ENCODE measurements around the gene NAIF1. TPM values are rescaled to one million over a fixed set of nuclear protein-coding genes. Genes with fewer than 3 reads are reported as not detected.
A peak's percentile ranks its signal among the peaks of the same experiment; 100 is the strongest.

The NAIF1 gene
- total RNA-seq, 1 donor from 2014 or later: 6.2 TPM

- no peak for DNase-seq
- H3K9me3 Mint-ChIP-seq (ENCODE audit: unreplicated experiment): peaks cover 11% of the 10 kb centered on the region
- no peak for TF ChIP-seq CTCF (IDR thresholded peaks at IDR 0.05; ENCODE audit: partially characterized antibody, unreplicated experiment)
- H3K27ac Mint-ChIP-seq (ENCODE audit: unreplicated experiment): no peak overlapping the region
- H3K4me1 Mint-ChIP-seq (ENCODE audit: low read depth, unreplicated experiment): peaks cover 48% of the 10 kb centered on the region
- peaks cover 9% of the 10 kb centered on the region for H3K27me3 Mint-ChIP-seq (ENCODE audit: unreplicated experiment)
- H3K4me3 Mint-ChIP-seq (ENCODE audit: unreplicated experiment): no peak overlapping the region
- no peaks in the 10 kb centered on the region for H3K36me3 Mint-ChIP-seq (ENCODE audit: unreplicated experiment)
Measured at GRCh38 chr9:128104171-128104618, 37.1 kb upstream of the NAIF1 start.

DNA sequence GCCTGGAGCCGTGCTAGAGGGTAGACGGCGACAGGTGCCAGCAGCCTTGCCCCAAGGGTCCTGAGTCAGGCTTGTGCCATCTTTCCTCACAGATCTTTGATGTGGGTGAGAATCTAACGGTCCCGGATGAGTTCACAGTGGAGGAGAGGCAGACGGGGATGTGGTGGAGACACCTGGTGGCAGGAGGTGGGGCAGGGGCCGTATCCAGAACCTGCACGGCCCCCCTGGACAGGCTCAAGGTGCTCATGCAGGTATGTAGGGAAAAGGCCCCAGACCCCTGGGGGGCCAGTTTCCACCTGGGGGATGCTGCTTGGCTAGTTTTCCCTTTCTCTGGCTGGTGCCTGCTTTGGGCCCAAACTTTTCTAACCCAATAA, 36.5 kb upstream of the NAIF1 start:
- TF ChIP-seq CTCF (IDR thresholded peaks at IDR 0.05; ENCODE audit: partially characterized antibody, unreplicated experiment): no peak
- H3K27ac Mint-ChIP-seq (ENCODE audit: unreplicated experiment): no peak overlapping the region
- no peaks in the 10 kb centered on the region for H3K36me3 Mint-ChIP-seq (ENCODE audit: unreplicated experiment)
- no peak for DNase-seq
- H3K9me3 Mint-ChIP-seq (ENCODE audit: unreplicated experiment): peaks cover 13% of the 10 kb centered on the region
- peaks cover 11% of the 10 kb centered on the region for H3K27me3 Mint-ChIP-seq (ENCODE audit: unreplicated experiment)
- no peak overlapping the region for H3K4me3 Mint-ChIP-seq (ENCODE audit: unreplicated experiment)
- H3K4me1 Mint-ChIP-seq (ENCODE audit: low read depth, unreplicated experiment): peaks cover 48% of the 10 kb centered on the region

DNA sequence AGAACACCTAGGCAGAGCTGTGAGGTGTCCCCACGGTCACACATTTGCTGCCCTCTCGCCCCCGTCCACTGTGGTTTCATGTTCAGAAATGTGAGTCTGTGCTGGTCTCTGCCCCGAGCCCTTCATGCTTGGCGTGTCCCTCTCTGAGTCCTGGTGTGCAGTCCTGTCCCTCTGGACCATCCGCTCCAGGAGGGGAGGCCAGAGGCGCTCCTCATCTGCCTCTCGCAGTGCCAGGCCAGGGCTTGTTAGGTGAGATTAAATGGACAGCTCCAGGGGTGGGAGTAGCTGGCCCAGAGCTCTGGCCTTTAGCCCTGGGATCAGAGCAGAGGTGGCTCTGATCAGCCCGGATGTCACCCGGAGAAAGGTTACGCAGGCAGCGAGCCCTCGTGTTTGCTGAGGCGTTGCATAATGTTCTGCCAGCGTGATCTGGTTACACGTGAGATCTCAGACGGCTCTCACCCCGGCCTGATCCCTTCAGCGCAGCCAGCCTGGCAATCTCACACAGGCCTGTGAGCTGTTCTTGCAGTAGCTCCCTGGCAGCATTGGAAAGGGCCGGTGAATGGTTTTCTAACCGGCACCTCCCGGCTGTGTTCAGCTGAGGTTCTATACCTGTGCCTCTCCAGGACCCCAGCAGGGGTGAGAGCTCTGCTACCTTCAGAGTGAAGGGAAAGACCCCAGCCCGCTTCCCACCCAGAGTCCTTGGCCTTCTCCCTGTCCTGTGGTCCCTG, 35.9 kb upstream of the NAIF1 start:
- DNase-seq: no peak
- no peak for TF ChIP-seq CTCF (IDR thresholded peaks at IDR 0.05; ENCODE audit: partially characterized antibody, unreplicated experiment)
- no peaks in the 10 kb centered on the region for H3K36me3 Mint-ChIP-seq (ENCODE audit: unreplicated experiment)
- H3K9me3 Mint-ChIP-seq (ENCODE audit: unreplicated experiment): peaks cover 14% of the 10 kb centered on the region
- H3K27me3 Mint-ChIP-seq (ENCODE audit: unreplicated experiment): peaks cover 13% of the 10 kb centered on the region
- peak overlapping the region; percentile 29 for H3K27ac Mint-ChIP-seq (ENCODE audit: unreplicated experiment)
- H3K4me1 Mint-ChIP-seq (ENCODE audit: low read depth, unreplicated experiment): peaks cover 50% of the 10 kb centered on the region
- H3K4me3 Mint-ChIP-seq (ENCODE audit: unreplicated experiment): no peak overlapping the region

GRCh38 chr9:128102196-128102595, 35.1 kb upstream of the NAIF1 start:
- peaks cover 47% of the 10 kb centered on the region for H3K4me1 Mint-ChIP-seq (ENCODE audit: low read depth, unreplicated experiment)
- peaks cover 10% of the 10 kb centered on the region for H3K27me3 Mint-ChIP-seq (ENCODE audit: unreplicated experiment)
- H3K9me3 Mint-ChIP-seq (ENCODE audit: unreplicated experiment): peaks cover 14% of the 10 kb centered on the region
- no peaks in the 10 kb centered on the region for H3K36me3 Mint-ChIP-seq (ENCODE audit: unreplicated experiment)
- H3K27ac Mint-ChIP-seq (ENCODE audit: unreplicated experiment): peak overlapping the region; percentile 78
- TF ChIP-seq CTCF (IDR thresholded peaks at IDR 0.05; ENCODE audit: partially characterized antibody, unreplicated experiment): no peak
- H3K4me3 Mint-ChIP-seq (ENCODE audit: unreplicated experiment): peak overlapping the region; percentile 77
- no peak for DNase-seq

- DNase-seq: peak; percentile 62
- Mint-ChIP-seq H3K4me3 (ENCODE audit: unreplicated experiment) (peak overlapping the region; percentile 77), H3K36me3 (ENCODE audit: unreplicated experiment) (no peaks in the 10 kb centered on the region), H3K27me3 (ENCODE audit: unreplicated experiment) (peaks cover 10% of the 10 kb centered on the region), H3K4me1 (ENCODE audit: low read depth, unreplicated experiment) (peaks cover 47% of the 10 kb centered on the region), H3K27ac (ENCODE audit: unreplicated experiment) (peak overlapping the region; percentile 78), H3K9me3 (ENCODE audit: unreplicated experiment) (peaks cover 14% of the 10 kb centered on the region)
- no peak for TF ChIP-seq CTCF (IDR thresholded peaks at IDR 0.05; ENCODE audit: partially characterized antibody, unreplicated experiment)
Measured at GRCh38 chr9:128101690-128102089, 34.6 kb upstream of the NAIF1 start.

Measured in glutamatergic neuron (in vitro differentiated cells).